GM19099 (cell line): ENCODE data around the gene PRKN.

Experiments used
- POLR2A ChIP-seq: IDR thresholded peaks from 3 replicates; pipeline ENCODE4 v1.6.1; 2011; ENCODE audit warnings: low read depth; ENCODE audit not compliant: insufficient read length; ENCODE audit errors: extremely low read depth

Gene PRKN

GRCh38 chr6:162666246-162666645, 61.3 kb downstream of the PRKN start:
- TF ChIP-seq POLR2A = no peak

GRCh38 chr6:162653808-162654207, 73.8 kb downstream of the PRKN start:
- no peak for TF ChIP-seq POLR2A

GRCh38 chr6:162651505-162651904, 76.1 kb downstream of the PRKN start:
- no peak for TF ChIP-seq POLR2A

- TF ChIP-seq POLR2A = no peak
Observed at GRCh38 chr6:162649271-162649670, 78.3 kb downstream of the PRKN start.

- TF ChIP-seq POLR2A = no peak
Observed at GRCh38 chr6:162644153-162644552, 83.4 kb downstream of the PRKN start.

- no peak for TF ChIP-seq POLR2A
Observed at GRCh38 chr6:162640756-162641155, 86.8 kb downstream of the PRKN start.

GRCh38 chr6:162639951-162640350, 87.6 kb downstream of the PRKN start:
- no peak for TF ChIP-seq POLR2A

GRCh38 chr6:162638931-162639574, 88.5 kb downstream of the PRKN start:
- TF ChIP-seq POLR2A = no peak

- no peak for TF ChIP-seq POLR2A
Observed at GRCh38 chr6:162637317-162637716, 90.2 kb downstream of the PRKN start.

- TF ChIP-seq POLR2A = no peak
Observed at GRCh38 chr6:162636167-162636566, 91.4 kb downstream of the PRKN start.

GRCh38 chr6:162631546-162631945, 96.0 kb downstream of the PRKN start:
- no peak for TF ChIP-seq POLR2A

GRCh38 chr6:162630069-162630468, 97.5 kb downstream of the PRKN start:
- no peak for TF ChIP-seq POLR2A

- TF ChIP-seq POLR2A = no peak
Observed at GRCh38 chr6:162627825-162628224, 99.7 kb downstream of the PRKN start.

- no peak for TF ChIP-seq POLR2A
Observed at GRCh38 chr6:162627362-162627761, 100.2 kb downstream of the PRKN start.

GRCh38 chr6:162626869-162627268, 100.7 kb downstream of the PRKN start:
- TF ChIP-seq POLR2A = no peak

GRCh38 chr6:162625846-162626540, 101.6 kb downstream of the PRKN start:
- no peak for TF ChIP-seq POLR2A

GRCh38 chr6:162622572-162622971, 105.0 kb downstream of the PRKN start:
- no peak for TF ChIP-seq POLR2A

- no peak for TF ChIP-seq POLR2A
Observed at GRCh38 chr6:162621246-162621645, 106.3 kb downstream of the PRKN start.

GRCh38 chr6:162620073-162620472, 107.5 kb downstream of the PRKN start:
- no peak for TF ChIP-seq POLR2A
